WTC11 (cell line): ENCODE data around the gene PEBP1. TPM values are rescaled to one million over a fixed set of nuclear protein-coding genes. Genes with fewer than 3 reads are reported as not detected.
"Not testable (repeated sequence)": the region's sequence is repeated elsewhere in the genome, so short reads cannot be mapped to it uniquely, and the experiment has no call there.

Experiments used
- ATAC-seq: fragments of 200-7000 bp; cut with Tn5 transposase; 2 replicates; pipeline ENCODE4 v1.10.0; 2021; ENCODE audit warnings: mild to moderate bottlenecking, moderate library complexity
- CTCF ChIA-PET: fragments of 300-600 bp; sonication (Branson Sonifier 250); formaldehyde crosslinking; loops from one replicate; lab custom pipeline; 2021; ENCODE audit warnings: antibody characterized with exemption; lab: Charles Lee
- POLR2A ChIA-PET: fragments of 350-600 bp; sonication (Branson Sonifier 250); formaldehyde crosslinking; loops from one replicate; lab custom pipeline; 2021; ENCODE audit warnings: antibody characterized with exemption; lab: Charles Lee
- DNase-seq: peaks from one replicate; pipeline ENCODE4 v3.0.0; 2021; ENCODE audit warnings: low spot score
- H3K27ac Mint-ChIP-seq: 2 replicates; pipeline ENCODE4 v1.8.0; 2021; ENCODE audit warnings: mixed read lengths
- H3K27me3 Mint-ChIP-seq: 2 replicates; pipeline ENCODE4 v1.8.0; 2021; ENCODE audit warnings: low read depth, mild to moderate bottlenecking, moderate library complexity, mixed read lengths
- H3K36me3 Mint-ChIP-seq: 2 replicates; pipeline ENCODE4 v1.8.0; 2021; ENCODE audit warnings: mixed read lengths
- H3K4me1 Mint-ChIP-seq: 2 replicates; pipeline ENCODE4 v1.8.0; 2022; ENCODE audit warnings: mixed read lengths
- H3K4me3 Mint-ChIP-seq: 2 replicates; pipeline ENCODE4 v1.8.0; 2021; ENCODE audit warnings: mild to moderate bottlenecking, moderate library complexity, mixed read lengths
- H3K9me3 Mint-ChIP-seq: 2 replicates; pipeline ENCODE4 v1.8.0; 2021; ENCODE audit warnings: mixed read lengths
- ATF3 ChIP-seq: sonication (generic); formaldehyde crosslinking; conservative IDR thresholded peaks from 2 replicates; pipeline ENCODE4 v1.8.1; 2022; ENCODE audit warnings: mild to moderate bottlenecking, missing genetic modification reagents
- FOXK1 ChIP-seq: sonication (generic); formaldehyde crosslinking; IDR thresholded peaks from 2 replicates; pipeline ENCODE4 v1.8.0; 2022; ENCODE audit warnings: mild to moderate bottlenecking, moderate library complexity, missing genetic modification reagents
- HMGXB4 ChIP-seq: sonication (generic); formaldehyde crosslinking; IDR thresholded peaks from 2 replicates; pipeline ENCODE4 v1.8.1; 2023; ENCODE audit warnings: mild to moderate bottlenecking, moderate library complexity, missing genetic modification reagents
- JAZF1 ChIP-seq: fragments of 250-450 bp; sonication (Bioruptor Pico); IDR thresholded peaks from 2 replicates; pipeline ENCODE4 v1.9.0; 2021; ENCODE audit warnings: moderate library complexity, mild to moderate bottlenecking, inconsistent platforms
- JUN ChIP-seq: sonication (generic); formaldehyde crosslinking; IDR thresholded peaks from 2 replicates; pipeline ENCODE4 v1.8.0; 2023; ENCODE audit warnings: mild to moderate bottlenecking, missing genetic modification reagents
- MAX ChIP-seq: sonication (generic); formaldehyde crosslinking; IDR thresholded peaks from 2 replicates; pipeline ENCODE4 v1.8.0; 2022; ENCODE audit warnings: mild to moderate bottlenecking, missing genetic modification reagents
- PRRX2 ChIP-seq: fragments of 250-450 bp; sonication (Bioruptor Pico); IDR thresholded peaks from 2 replicates; pipeline ENCODE4 v1.8.0; 2021; ENCODE audit warnings: mild to moderate bottlenecking
- SMAD3 ChIP-seq: sonication (generic); formaldehyde crosslinking; IDR thresholded peaks from 2 replicates; pipeline ENCODE4 v1.8.0; 2022; ENCODE audit warnings: missing genetic modification reagents, mild to moderate bottlenecking, borderline replicate concordance
- TEAD1 ChIP-seq: sonication (generic); formaldehyde crosslinking; IDR thresholded peaks from 2 replicates; pipeline ENCODE4 v1.8.0; 2022; ENCODE audit warnings: mild to moderate bottlenecking, missing genetic modification reagents
- ZNF232 ChIP-seq: sonication (generic); formaldehyde crosslinking; IDR thresholded peaks from 2 replicates; pipeline ENCODE4 v1.8.0; 2022; ENCODE audit warnings: mild to moderate bottlenecking, missing genetic modification reagents
- ZNF263 ChIP-seq: sonication (generic); formaldehyde crosslinking; IDR thresholded peaks from 2 replicates; pipeline ENCODE4 v1.8.1; 2022; ENCODE audit warnings: low read depth, mild to moderate bottlenecking, moderate library complexity, missing genetic modification reagents
- ZNF425 ChIP-seq: fragments of 250-450 bp; sonication (Bioruptor Pico); conservative IDR thresholded peaks from 2 replicates; pipeline ENCODE4 v1.9.0; 2021; ENCODE audit warnings: mild to moderate bottlenecking
- total RNA-seq: library from RNA; stranded (reverse); gene quantifications from 3 replicates; pipeline ENCODE4 v1.2.3, GENCODE V29; 2021
- TF ChIP-seq, protein P1 (sequence below): sonication (generic); formaldehyde crosslinking; IDR thresholded peaks from 2 replicates; pipeline ENCODE4 v1.8.0; 2022; ENCODE audit warnings: mild to moderate bottlenecking, missing genetic modification reagents
- TF ChIP-seq, protein P2 (sequence below): sonication (generic); formaldehyde crosslinking; IDR thresholded peaks from 2 replicates; pipeline ENCODE4 v1.8.0; 2022; ENCODE audit warnings: missing genetic modification reagents

PEBP1 gene
- total RNA-seq, 1 experiment from 2014 or later: 363 TPM

GRCh38 chr12:118126119-118126757 is 9.7 kb upstream of the PEBP1 start (continued):
- TF ChIP-seq ATF3: no peak
- no peak for TF ChIP-seq JUN (CRISPR knock-in tag)
- TF ChIP-seq, protein P1, sequence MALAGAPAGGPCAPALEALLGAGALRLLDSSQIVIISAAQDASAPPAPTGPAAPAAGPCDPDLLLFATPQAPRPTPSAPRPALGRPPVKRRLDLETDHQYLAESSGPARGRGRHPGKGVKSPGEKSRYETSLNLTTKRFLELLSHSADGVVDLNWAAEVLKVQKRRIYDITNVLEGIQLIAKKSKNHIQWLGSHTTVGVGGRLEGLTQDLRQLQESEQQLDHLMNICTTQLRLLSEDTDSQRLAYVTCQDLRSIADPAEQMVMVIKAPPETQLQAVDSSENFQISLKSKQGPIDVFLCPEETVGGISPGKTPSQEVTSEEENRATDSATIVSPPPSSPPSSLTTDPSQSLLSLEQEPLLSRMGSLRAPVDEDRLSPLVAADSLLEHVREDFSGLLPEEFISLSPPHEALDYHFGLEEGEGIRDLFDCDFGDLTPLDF (CRISPR knock-in tag): no peak
- TF ChIP-seq MAX (CRISPR knock-in tag): no peak
- TF ChIP-seq ZNF425 (CRISPR knock-in tag): no peak

- DNase-seq (no peak), ATAC-seq (no peak)
- Mint-ChIP-seq H3K36me3 (peaks cover 14% of the 10 kb centered on the region), H3K9me3 (peaks cover 8% of the 10 kb centered on the region), H3K4me3 (no peak overlapping the region), H3K27me3 (no peaks in the 10 kb centered on the region), H3K27ac (no peak overlapping the region), H3K4me1 (peaks cover 16% of the 10 kb centered on the region; the same call in 1 of the 2 replicates)
- ChIA-PET CTCF (no interaction called here), POLR2A (no interaction called here)
- TF ChIP-seq, protein P2, sequence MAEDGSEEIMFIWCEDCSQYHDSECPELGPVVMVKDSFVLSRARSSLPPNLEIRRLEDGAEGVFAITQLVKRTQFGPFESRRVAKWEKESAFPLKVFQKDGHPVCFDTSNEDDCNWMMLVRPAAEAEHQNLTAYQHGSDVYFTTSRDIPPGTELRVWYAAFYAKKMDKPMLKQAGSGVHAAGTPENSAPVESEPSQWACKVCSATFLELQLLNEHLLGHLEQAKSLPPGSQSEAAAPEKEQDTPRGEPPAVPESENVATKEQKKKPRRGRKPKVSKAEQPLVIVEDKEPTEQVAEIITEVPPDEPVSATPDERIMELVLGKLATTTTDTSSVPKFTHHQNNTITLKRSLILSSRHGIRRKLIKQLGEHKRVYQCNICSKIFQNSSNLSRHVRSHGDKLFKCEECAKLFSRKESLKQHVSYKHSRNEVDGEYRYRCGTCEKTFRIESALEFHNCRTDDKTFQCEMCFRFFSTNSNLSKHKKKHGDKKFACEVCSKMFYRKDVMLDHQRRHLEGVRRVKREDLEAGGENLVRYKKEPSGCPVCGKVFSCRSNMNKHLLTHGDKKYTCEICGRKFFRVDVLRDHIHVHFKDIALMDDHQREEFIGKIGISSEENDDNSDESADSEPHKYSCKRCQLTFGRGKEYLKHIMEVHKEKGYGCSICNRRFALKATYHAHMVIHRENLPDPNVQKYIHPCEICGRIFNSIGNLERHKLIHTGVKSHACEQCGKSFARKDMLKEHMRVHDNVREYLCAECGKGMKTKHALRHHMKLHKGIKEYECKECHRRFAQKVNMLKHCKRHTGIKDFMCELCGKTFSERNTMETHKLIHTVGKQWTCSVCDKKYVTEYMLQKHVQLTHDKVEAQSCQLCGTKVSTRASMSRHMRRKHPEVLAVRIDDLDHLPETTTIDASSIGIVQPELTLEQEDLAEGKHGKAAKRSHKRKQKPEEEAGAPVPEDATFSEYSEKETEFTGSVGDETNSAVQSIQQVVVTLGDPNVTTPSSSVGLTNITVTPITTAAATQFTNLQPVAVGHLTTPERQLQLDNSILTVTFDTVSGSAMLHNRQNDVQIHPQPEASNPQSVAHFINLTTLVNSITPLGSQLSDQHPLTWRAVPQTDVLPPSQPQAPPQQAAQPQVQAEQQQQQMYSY: no peak
- TF ChIP-seq ZNF425 (CRISPR knock-in tag) (no peak), JUN (CRISPR knock-in tag) (no peak), ZNF263 (CRISPR knock-in tag) (no peak), JAZF1 (CRISPR knock-in tag) (no peak), TEAD1 (CRISPR knock-in tag) (no peak), HMGXB4 (CRISPR knock-in tag) (no peak), ZNF232 (CRISPR knock-in tag) (no peak), SMAD3 (CRISPR knock-in tag) (no peak), FOXK1 (no peak), PRRX2 (CRISPR knock-in tag) (no peak)
Measured at GRCh38 chr12:118127867-118128266, 8.1 kb upstream of the PEBP1 start.

- H3K27me3 Mint-ChIP-seq, H3K9me3 Mint-ChIP-seq, H3K27ac Mint-ChIP-seq, DNase-seq, H3K4me1 Mint-ChIP-seq, H3K4me3 Mint-ChIP-seq, ATAC-seq, CTCF ChIA-PET, POLR2A ChIA-PET: not testable (repeated sequence)
- peaks cover 14% of the 10 kb centered on the region for H3K36me3 Mint-ChIP-seq
Measured at GRCh38 chr12:118129436-118129835, 6.5 kb upstream of the PEBP1 start.
